GM12873 (cell line): ENCODE measurements around the gene EFNA2.

Experiments used
- TF ChIP-seq, protein P1 (sequence below): IDR thresholded peaks from 2 replicates; pipeline ENCODE4 v1.5.1; 2012; ENCODE audit warnings: low read depth, mild to moderate bottlenecking, moderate library complexity, low read length, control low read depth; ENCODE audit not compliant: insufficient read depth; ENCODE audit errors: missing control alignments

EFNA2 gene

DNA sequence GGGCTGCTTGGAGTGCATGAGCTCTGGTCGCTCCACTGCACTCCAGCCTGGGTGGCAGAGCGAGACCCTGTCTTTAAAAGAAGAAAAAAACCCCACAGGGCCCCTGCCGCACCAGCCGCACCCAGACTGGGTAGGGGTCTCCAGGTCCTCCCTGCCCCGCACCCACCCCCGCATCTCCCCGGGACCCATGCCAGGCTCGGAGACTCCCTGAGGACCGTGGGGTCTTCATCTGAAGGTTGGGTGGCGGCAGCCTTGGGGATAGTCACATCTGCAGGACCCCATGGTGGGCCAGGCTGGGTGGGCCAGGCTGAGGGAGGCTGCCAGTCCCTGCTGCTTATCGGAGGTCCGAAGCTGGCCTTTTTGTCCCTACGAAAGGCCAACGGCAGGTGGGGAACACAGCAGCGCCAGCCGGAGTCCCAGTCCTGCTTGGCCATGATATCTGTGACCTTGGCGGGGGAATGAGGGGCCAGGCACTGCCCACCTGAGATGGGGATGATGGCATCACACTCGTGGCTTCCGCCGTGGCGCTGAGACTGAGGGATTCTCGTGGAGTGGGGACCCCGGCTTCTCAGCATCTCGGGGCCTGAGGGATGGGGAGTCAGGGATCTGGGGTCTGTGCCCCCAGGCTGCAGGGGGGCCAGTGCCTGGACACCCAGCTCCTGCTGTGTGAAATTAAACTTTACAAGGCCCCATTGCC, 11.1 kb downstream of the EFNA2 start:
- TF ChIP-seq, protein P1, sequence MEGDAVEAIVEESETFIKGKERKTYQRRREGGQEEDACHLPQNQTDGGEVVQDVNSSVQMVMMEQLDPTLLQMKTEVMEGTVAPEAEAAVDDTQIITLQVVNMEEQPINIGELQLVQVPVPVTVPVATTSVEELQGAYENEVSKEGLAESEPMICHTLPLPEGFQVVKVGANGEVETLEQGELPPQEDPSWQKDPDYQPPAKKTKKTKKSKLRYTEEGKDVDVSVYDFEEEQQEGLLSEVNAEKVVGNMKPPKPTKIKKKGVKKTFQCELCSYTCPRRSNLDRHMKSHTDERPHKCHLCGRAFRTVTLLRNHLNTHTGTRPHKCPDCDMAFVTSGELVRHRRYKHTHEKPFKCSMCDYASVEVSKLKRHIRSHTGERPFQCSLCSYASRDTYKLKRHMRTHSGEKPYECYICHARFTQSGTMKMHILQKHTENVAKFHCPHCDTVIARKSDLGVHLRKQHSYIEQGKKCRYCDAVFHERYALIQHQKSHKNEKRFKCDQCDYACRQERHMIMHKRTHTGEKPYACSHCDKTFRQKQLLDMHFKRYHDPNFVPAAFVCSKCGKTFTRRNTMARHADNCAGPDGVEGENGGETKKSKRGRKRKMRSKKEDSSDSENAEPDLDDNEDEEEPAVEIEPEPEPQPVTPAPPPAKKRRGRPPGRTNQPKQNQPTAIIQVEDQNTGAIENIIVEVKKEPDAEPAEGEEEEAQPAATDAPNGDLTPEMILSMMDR = no peak

DNA sequence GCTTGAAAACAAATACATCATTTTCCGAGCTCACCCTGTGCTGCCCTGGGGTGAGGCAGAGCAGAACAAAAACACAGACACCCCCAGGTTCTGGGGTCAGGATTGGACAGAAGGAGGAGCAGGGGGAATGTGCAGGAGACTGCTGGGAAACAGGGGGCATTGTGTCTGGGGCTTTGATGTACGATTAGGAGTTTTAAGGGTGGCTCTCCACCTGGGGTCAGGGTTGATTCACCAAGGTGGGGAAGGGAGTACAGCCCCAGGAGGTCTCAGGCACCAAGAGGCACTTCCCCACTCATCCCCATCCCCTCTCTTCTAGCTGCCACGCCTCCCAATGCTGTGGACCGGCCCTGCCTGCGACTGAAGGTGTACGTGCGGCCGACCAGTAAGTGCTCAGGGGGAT, 12.6 kb downstream of the EFNA2 start:
- TF ChIP-seq, protein P1 = no peak

DNA sequence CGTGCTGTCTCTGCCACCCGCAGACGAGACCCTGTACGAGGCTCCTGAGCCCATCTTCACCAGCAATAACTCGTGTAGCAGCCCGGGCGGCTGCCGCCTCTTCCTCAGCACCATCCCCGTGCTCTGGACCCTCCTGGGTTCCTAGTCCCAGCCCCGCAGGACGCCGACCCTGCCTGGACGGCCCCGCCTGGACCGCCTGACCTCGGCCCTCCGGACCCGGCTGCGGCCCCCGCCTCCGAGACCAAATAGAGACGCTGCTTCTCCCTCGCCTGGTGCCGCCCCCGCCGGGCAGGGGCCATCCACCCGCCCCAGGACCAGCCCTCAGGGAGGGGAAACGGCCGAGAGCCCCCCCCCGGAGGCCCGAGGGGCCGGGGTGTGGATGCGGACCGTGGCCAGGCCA, 14.1 kb downstream of the EFNA2 start:
- TF ChIP-seq, protein P1 = no peak

DNA sequence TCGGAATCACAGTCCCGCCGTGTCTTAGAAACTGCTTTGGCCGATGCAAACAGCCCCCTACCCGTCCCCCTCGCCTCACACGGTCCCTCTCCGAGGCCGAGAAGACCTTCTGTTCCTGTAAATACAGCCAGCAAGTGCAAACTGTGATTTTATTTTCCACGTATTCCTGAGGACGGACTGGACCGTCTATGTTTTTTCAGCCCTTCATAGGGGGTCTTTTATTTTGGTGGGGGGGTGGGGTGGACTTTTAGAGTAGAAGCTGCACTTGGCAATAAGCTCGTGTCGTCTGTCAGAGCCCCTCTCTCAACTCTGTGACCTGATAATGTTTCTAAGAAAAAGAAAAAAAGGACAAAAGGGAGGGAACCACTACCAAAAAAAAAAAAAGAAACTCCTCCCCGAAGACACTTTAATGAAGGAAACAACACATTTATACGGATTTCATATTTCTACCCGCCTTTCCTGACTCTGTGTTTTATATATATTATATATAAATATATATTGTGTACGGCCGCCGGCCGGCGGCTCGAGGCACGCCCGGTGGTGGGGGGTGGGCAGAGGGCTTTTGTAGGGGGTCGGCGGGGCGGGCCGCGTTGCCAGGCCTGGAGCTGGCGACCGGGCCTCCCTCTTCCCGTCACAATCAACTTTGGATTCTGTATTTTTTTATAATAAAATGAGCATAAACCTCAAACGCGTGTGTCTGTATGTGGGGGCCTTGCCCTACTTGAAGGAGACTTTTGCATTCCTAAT, 15.2 kb downstream of the EFNA2 start:
- TF ChIP-seq, protein P1 = no peak

DNA sequence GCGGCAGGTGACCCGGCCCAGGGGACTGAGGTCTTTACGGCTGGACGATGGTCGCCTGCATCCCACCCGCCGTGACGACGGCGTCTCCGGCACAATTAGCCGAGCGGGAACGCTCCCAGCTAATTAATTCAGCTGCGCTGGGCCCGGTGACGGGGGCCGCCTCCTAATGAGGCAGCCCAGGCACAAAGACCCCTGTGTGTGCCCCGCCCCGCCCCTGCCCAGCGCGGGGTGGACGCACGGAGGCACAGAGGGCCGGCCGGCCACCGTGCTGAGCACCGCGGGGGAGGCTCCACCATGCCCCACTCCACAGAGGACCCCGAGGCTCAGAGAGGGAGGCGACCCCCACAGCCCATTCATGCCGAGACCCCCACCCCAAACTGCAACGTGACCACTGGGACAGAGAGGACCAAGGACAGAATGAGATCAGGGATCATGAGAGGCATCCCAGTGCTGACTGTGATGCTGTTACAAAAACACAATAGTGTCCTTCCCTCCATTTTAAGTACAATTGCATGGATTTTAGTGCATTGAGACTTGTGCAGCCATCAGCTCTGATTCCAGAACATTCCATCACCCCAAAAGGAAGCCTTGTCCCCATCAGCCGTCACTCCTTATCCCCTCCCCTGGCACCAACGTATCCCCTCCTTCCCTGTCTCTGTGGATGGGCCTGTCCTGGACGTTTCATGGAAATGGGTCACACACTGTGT, 17.0 kb downstream of the EFNA2 start:
- TF ChIP-seq, protein P1 = no peak

DNA sequence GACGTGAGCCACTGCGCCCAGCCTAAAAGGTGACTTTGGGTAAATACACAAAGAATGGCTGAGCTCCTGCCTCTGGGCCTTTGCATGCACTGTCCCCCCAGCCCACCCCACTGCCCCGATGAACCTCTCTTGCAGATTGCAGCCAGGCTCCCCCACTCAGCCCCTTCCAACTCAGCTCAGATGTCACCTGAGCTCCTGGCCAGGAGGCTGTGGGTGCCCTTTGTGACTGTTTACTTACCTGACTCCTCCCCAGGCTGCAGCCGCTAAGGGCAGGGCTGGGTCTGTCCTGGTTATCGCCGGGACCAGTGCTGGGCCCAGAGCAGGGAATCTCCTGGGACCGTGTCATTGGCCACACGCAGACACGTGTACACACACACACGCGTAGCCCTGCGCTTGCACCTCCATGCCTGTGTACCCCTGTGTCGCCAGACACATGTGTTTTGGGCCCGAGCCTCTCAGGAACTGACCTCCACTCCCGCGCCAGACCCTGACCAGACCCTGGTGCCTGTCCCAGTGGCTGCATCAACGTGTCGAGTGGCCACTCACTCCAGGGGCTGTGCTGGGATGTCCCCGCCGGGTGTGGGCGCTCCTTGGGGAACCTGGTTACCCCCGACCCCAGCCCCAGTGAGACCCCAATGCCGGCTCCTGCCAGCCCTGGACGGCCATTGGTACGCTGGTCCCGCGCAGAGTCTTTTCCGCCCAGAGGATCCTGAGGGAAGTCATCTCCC, 18.7 kb downstream of the EFNA2 start:
- TF ChIP-seq, protein P1 = no peak
